CD4-positive, alpha-beta T cell treated with Interleukin-6 at 100 ng/mL for 8 hours (primary cell): ENCODE results near the gene IRX1.

ENCODE experiments used
- DNase-seq: peaks from one replicate; pipeline ENCODE4 v3.0.0-alpha.2; 2020; ENCODE audit warnings: mixed read lengths, low spot score

IRX1 gene

DNA sequence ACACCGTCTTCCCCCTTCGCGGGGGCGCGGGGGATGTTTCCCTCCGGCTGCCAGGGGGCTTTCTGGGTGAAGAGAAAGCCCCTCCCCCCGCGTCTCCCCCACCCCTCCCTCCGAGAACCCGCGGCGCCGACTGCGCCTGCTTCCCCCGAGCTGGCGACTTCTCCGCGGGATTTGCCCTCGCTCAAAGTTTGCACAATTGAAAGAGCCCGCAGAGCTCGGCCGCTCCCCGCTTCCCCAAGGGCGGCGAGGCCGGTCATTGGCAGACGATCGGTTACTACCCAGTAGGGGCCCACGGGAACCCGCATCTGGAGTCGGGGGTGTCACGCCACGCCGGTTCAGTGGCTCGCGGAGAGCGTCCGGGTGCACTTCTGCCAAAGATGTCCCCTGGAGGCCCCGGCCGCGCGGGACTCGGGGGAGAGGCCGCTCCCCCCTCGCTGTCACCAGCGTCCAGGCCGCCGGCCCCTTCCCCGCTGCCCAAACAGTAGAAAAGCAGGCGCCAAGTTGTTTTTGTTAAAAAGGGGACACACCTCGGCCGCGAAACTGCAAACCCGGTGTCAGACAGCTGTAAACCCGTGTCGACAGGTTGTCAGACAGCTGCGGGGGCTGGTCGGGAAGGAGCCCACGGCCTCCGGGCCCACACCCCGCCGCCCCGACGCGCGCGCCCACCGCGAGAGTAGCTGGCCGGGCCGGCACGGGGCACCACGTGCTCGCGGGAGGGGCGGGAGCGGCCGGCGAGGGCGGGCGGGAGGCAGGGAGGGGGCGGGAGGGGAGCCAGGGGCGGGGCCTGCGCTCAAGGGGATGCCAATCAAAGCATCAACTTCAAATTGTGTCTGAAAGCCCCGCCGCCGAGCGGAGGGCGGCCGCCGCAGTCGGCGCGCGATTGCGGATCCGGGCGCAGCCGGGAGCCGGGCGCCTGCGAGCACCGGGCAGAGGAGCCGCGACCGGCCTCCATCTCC lies at the start of gene IRX1:
Gene IRX1 (plus strand): TSS at position 827 of the 956 bp plus-strand sequence. CDS start 274 bp downstream, outside the sequence.
- no peak for DNase-seq

DNA sequence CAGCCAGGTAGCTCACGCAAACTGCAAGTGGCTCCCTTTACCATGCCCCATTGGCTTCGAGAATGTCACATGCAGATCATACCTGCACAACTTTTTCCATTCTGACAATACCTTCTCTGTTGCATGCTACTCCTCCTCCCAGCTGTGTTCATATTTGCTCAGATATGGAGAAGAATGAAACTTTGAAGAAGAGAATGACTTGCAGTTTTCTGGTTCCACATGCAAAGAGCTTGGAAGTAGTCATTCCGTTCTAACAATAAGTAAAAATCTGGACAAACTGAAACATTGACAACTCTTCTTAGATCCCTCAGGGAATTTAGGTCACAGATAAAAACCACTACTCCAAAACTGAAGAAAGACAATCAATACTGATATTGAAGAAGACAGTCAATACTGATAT lies 49.6 kb upstream of the IRX1 start:
- DNase-seq = no peak

DNA sequence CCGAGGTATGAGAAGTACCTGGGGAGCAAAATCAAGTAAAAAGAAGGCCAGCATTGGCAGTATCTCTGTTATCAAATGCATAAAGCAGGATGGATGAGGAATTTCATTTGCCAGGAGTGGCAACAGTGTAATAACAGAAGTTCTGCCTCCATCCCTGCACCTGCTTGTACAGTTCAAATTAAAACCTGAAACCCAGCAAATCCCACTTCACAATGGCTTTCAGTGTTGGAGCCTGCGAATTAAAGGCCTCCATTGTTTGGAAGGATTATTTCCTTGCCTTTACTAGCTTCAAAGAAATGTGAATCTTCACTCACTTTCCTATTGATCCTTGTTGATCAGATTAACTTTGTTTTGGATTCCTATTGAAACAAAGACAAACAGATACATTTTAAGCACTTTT lies 31.5 kb upstream of the IRX1 start:
- DNase-seq = no peak

DNA sequence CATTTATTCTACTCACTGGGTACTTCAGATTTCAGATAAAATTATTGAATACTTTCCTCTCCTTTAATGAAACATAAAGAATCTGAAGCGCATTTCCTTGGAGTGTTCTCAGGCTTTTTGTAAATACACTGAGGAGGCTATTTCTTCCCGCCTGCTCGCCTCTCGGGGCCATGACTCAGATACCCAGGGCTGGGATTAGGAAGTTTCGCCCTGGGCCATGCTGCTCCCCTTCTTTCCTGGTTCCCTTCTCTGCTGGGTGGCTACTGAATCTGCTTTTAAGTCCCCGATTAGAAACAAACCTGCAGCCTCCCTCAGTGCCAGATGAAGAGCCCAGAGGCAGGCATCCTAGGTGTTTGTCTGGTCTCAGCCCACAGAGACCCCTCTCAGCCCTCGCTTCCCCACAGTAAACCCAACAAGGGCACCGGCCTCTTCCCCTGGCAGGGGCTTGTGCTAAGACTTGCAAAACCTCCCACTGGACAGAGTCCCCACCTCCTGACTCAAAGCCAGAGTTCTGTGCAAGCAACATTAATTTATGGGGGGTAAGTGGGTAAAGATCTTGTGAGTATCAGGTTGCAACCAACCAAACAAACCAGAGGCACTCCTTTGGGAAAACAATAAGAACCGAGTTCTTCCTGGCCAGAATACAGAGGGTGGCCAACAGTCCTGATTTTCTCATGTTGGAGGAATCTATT lies 30.7 kb upstream of the IRX1 start:
- no peak for DNase-seq

DNA sequence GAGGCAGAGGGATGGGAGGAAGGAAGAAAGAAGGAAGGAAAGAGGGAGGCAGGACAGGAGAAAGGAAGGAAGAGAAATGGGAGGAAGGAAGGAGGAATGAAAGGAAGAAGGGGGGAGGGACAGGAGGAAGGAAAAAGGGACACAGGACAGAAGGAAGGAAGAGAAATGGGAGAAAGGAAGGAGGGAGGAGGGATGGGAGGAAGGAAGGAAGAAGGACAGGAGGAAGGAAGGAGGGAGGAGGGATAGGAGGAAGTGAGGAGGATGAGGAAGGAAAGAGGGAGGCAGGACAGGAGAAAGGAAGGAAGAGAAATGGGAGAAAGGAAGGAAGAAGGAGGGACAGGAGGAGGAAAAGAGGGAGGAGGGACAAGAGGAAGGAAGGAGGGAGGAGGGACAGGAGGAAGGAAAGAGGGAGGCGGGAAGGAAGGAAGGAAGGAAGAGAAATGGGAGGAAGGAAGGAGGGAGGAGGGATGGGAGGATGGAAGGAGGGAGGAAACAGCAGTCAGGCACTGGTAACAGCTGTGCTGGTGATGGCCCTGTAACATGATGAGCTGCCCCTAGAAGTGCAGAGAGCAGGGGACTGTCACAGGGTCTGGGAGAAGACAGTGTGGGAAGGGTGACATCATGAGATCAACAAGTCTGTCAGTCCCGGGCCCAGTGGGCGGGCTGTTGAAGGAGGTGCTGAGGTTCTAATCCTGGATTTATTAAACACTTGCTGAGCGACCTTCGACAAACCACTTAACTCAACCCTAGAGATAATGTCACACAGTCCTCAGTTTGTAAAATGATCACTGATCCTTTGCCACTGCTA lies 10.7 kb upstream of the IRX1 start:
- DNase-seq = no peak

DNA sequence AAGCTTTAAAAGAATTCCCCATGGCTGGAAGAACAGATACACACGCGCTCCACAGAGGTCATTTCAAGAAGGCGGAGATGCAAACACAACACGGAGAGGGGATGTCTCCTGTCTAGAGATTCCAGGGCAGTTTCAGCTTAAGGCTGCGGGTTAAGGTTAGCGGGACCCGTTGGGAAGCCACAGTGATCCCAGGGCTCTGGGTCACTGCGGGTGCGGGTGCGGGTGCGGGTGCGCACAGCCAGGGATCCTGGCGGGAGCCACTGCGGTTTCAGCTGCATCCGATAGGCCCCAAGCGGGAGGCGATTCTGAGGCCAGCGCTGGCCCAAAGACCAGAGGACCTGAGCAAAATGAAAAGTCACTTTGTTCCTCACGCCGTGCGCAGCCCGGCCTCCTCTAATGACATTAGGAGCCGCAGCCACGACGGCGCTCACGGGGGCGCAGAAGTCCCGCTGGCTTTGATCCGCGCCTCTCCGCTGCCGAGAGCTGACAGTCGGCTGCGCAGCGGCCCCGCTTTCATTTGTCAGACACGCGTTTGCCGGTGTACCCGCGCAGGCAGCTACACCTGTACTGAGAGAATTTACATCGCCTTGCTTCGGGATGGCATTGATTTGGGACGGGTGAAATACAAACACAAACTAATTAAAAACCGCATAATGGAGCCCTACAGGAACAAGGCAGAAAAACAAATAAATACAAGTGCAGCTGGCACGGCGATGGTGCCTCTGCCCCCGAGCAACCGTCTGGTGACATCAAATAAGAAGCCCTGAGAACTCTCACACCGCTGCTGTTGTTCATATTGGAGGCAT lies 5.3 kb upstream of the IRX1 start:
- no peak for DNase-seq

DNA sequence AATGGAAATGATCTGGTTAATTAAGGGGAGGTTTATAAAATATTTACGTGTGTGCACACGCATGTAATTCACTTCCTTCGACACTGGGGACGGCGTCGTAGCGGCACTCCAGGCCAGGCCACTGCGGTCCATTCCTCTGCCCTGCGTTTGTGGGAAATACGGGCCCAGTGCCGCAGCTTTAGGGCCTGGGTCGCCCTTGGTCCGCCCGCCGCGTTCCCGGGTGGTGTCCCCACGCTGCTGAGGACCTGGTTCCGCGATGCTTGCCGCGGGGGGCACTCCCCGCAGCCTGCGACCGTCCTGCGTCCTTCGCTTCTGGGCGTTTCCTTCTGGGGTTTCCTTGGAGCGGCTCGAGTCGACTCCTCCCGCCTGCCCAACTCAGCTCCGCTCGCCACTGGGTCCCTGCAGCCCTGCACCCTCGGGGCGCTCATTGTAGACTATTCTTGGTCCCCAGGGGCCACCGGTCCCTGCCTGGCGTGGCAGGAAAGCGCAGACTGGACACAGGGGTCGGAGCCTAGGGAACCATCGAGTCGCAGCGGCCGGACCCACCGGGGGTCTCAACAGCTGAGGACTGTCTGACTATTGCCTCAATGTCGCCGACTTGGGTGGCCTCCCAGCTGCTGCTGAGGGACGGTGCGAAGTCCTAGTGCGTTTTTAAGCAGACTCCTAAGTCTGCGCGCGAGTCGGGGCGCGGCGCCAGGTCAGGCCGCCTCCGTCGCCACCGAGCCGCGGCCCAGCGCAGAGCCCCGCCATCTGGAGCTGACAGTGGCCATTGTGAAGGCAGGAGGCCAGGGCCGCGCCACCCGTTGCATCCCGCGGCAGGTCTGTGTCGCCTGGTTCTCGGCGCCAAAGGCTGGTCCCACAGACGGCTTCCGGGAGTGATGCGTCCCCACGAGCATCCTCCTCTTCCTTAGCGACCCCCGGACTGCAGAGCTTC lies 4.4 kb upstream of the IRX1 start:
- DNase-seq = no peak

DNA sequence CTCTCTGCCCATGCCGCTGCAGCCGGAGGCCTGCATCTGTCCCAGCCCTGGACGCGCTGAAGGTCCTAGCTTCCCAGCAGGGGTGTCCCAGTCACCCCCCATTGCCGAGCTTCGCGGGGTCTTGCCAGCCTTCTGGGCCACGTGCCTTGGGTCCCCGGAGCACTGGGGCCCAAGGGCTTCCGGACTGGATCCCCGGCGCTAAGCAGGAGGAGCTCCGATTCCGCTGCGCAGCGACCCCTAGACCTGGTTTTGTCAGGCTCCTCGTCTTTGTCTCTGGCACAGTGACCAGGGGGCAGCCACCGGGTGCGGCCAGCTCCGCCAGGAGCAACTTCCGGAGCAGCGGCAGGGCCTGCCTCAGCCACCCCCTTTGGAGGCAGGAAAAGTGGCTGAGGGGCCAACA lies 3.3 kb upstream of the IRX1 start:
- DNase-seq = no peak

DNA sequence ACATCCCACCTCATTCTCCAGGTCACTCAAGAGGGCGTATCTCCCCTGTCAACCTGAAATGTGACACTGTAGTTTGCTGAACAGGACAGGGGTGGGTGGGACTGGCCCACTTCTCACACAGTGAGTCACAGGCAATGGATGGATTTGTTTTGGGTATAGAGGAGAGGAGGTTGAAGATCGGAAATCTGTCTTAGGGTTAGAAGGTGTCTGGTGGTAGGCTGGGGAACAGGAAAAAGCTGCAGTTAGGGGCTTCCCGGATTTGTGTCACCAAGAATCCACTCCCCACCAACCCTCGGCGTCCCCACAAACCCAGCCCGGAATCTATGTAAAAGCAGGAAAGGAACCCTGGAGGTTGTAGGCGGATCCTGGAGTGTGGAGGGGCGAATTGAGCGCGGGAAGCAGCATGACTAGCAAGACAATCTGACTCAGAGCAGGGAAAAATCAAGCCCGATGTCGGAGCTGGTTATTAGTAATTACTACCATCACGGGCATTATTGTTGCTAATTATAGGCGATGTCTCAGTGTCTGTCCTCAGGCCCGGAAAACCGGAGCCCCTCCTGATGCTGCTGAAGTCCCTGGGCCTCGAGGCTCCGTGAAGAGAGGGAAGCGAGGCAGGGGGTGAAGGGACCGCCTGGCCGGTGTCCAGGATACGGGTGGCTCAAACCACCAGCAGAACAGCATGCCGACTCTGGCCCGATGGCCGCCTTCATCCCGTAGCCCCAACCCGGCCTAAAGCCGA lies 1.7 kb upstream of the IRX1 start:
- DNase-seq = no peak

DNA sequence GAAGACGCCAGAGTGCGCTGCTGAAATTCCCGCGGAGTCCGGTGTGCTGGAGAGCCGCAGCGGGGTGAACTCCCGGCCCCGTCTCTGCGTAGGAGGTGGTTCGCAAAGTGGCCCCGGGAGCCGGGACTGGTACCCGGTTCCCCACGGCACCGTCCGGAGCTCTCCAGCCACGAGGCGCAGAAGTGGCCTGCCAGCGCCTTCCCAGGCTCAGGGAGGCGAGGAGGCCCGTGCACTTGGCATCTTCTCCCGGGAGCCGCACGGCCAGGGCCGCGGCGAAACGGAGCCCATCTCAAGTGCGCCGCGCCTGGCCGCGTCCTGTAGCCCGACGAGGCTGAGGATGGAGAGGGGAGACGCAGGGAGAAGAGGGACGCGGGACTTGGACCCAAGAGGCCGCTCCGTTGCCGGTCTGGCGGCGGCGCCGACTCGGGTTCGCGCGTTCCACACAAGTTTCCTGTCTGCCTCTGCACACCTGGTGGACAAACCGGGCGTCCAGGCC lies 1.1 kb upstream of the IRX1 start:
- no peak for DNase-seq

DNA sequence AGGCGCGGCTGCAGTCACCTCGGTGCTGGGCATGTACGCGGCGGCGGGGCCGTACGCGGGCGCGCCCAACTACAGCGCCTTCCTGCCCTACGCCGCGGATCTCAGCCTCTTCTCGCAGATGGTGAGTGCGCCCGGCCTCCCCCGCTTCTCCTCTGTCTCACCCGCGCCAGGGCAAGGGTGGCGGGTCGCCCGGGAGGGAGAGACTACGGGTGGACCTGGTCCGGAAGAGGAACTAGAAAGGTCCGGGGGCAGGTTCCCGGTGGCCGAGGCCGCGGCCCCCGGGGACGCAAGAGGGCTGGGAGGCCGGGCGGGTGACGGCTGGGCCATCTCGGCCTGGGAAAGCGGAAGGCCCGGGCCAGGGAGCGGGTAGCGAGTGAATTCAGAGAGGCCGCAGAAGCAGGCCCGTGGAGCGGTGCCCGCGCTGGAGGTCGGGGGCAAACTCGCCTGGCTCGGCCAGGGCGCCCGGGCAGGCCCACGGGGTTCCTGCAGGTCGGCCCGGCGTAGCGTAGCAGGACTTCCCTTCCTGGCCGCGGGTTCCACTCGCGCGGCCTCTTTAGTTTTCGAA lies 711 bp downstream of the IRX1 start:
- no peak for DNase-seq

DNA sequence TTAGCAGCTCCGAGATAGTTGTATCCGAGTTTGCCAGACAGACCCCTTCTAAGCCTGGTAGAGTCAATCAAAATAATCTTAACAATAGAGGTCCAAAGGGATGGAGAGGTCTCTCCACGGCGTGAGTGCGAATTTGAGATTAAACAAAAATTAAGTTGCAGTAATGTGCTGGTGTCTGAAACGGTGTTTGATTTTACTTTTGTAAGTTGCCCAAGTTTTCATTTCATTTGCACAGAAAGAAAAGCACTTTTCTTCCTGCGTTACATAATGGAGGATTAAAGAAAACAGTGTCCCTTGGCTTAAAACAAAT lies 1.2 kb downstream of the IRX1 start:
- DNase-seq = no peak

DNA sequence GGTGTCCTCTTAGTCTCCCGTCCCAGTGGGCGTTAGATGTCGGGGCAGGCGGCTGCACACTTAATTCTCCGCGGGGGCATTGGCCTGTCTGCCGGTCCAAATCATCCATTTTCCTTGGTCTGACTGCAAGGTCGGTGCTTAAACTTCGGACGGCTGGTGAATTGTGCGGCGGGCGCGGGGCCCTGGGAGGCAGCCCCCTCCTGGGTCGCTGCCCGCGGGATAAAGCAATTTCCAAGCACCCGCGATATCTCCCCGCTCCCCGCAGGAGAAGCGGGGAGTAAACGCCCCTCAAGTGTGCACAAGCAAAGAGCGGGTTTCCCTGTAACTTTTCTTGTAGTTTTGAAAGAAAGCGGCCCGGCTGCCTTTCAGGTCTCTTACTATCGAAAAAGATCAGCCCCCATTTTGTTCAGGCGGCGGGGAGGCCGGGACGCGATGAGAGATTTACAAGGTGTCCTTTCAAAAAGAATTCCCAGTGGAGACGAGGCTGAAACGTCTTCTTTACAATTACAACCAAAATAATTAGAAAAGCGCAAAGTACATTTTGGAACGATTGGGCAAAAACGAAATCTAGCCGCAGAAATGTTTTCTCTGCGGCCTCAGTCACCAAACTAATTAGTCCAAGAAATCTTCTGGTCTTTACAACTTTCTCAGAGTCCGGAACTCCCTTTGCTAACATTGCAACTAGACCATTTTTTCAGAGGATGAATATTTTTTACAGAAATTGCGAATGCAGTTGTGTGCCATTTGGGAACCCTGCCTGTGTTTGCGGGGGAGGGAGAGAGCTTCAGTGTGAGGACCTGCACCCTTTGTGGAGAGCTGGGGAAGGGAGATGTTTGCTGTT lies 1.8 kb downstream of the IRX1 start:
- DNase-seq = no peak

DNA sequence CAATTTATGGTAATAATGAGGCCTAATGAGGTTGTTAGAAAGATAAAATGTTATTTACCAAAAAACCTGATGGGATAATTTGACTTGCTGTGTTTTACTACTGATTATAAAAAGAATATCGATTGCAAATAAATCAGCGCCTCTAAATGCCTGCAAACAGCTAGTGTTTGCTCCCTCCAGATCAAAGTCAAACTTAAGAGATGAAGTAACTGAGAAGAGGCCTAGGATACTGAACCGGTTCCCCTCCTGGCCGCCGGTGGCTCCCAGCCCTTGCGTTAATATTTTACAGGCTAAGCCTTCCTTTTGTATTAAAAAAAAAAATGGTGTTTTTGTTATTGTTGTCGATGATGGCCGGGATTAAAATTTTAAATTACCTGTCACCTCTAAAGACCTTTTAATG lies 2.6 kb downstream of the IRX1 start:
- no peak for DNase-seq

DNA sequence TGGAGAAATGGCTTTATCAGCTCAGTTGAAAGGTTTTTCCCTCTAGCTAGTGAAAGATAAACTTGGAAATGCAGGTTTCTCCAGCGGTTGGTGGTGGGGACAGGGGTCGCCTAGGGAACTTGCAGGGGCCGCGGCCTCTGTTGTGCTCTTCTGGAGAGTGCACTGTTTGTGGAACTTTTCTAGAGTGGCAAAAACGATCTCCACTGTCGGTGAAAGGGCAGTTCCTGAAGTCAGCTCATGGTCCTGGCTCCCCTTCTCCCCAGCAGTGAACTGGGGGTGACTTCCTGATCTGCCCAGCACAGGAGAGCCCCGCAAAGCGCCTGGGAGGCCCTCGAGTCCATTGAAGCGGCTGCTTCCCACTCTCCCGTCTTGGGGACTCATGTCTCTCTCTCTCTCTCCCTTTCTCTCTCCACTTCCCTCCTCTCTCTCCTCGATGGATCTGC lies 3.2 kb downstream of the IRX1 start:
- DNase-seq = no peak

DNA sequence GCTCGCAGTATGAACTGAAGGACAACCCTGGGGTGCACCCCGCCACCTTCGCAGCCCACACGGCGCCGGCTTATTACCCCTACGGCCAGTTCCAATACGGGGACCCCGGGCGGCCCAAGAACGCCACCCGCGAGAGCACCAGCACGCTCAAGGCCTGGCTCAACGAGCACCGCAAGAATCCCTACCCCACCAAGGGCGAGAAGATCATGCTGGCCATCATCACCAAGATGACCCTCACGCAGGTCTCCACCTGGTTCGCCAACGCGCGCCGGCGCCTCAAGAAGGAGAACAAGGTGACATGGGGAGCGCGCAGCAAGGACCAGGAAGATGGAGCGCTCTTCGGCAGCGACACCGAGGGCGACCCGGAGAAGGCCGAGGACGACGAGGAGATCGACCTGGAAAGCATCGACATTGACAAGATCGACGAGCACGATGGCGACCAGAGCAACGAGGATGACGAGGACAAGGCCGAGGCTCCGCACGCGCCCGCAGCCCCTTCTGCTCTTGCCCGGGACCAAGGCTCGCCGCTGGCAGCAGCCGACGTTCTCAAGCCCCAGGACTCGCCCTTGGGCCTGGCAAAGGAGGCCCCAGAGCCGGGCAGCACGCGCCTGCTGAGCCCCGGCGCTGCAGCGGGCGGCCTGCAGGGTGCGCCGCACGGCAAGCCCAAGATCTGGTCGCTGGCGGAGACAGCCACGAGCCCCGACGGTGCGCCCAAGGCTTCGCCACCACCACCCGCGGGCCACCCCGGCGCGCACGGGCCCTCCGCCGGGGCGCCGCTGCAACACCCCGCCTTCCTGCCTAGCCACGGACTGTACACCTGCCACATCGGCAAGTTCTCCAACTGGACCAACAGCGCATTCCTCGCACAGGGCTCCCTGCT lies 3.8 kb downstream of the IRX1 start:
- no peak for DNase-seq
